Esophagus muscularis mucosa (tissue), 4 donors: ENCODE measurements around the gene PAX5.

Source experiments
- EP300 ChIP-seq: sonication (generic); formaldehyde crosslinking; IDR thresholded peaks from one replicate; pipeline ENCODE4 v1.6.1; 2017; ENCODE audit warnings: antibody characterized with exemption
- POLR2A ChIP-seq: fragments of 450-650 bp; IDR thresholded peaks from one replicate; pipeline ENCODE4 v1.6.1; 2017; ENCODE audit warnings: antibody characterized with exemption, moderate library complexity, mild to moderate bottlenecking, low read depth
- POLR2AphosphoS5 ChIP-seq, 2 donors: sonication (generic); formaldehyde crosslinking; IDR thresholded peaks; one replicate each; pipeline ENCODE4 v1.6.1; 2017; ENCODE audit warnings: antibody characterized with exemption in 2 of 2
- TF ChIP-seq, protein P1 (sequence below), 3 experiments: fragments of 200-600 bp in 2 of 3; fragments of 450-650 bp in 1 of 3; sonication (generic) in 2 of 3; IDR thresholded peaks; one replicate each; pipeline ENCODE4 v1.5.1; 2017 to 2019; ENCODE audit warnings: antibody characterized with exemption in 3 of 3, mild to moderate bottlenecking in 2 of 3, moderate library complexity in 1 of 3

DNA sequence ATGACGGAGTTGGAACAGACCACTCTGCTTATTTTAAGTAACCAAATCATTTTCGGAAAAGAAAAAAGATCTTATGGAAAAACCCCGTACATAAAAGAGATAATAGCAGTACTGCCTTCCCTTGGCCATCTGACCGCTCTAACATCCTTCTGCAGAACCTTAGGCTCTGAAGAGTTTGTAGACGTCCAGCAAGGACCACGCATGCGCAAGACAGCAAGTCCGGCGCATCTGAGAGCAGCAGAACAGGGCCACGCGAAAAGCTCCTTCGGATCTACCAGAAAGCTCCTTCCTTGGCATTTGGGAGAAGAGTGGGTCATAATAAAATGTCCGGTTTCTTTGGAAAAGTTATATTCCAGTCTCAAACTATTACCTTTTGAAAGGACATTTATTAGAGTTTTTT lies 26.8 kb downstream of the PAX5 start:
- TF ChIP-seq, protein P1, sequence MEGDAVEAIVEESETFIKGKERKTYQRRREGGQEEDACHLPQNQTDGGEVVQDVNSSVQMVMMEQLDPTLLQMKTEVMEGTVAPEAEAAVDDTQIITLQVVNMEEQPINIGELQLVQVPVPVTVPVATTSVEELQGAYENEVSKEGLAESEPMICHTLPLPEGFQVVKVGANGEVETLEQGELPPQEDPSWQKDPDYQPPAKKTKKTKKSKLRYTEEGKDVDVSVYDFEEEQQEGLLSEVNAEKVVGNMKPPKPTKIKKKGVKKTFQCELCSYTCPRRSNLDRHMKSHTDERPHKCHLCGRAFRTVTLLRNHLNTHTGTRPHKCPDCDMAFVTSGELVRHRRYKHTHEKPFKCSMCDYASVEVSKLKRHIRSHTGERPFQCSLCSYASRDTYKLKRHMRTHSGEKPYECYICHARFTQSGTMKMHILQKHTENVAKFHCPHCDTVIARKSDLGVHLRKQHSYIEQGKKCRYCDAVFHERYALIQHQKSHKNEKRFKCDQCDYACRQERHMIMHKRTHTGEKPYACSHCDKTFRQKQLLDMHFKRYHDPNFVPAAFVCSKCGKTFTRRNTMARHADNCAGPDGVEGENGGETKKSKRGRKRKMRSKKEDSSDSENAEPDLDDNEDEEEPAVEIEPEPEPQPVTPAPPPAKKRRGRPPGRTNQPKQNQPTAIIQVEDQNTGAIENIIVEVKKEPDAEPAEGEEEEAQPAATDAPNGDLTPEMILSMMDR (IDR thresholded peaks at IDR 0.05): no peak
- no peak for TF ChIP-seq POLR2A
- no peak for TF ChIP-seq POLR2AphosphoS5 (IDR thresholded peaks at IDR 0.05)
- no peak for TF ChIP-seq EP300
